SK-N-SH treated with all-trans-retinoic acid at 6 μM for 48 hours (cell line): Measurements from ENCODE around the gene LRMDA.

ENCODE experiments used
- ATAC-seq: fragments of 200-7000 bp; cut with Tn5 transposase; 3 replicates; pipeline ENCODE4 v1.9.1; 2020; ENCODE audit warnings: mild to moderate bottlenecking, moderate library complexity
- ARNTL ChIP-seq: fragments of 450-650 bp; formaldehyde crosslinking; IDR thresholded peaks from 2 replicates; pipeline ENCODE4 v1.5.0; 2020; ENCODE audit warnings: low read depth, mild to moderate bottlenecking, moderate library complexity, borderline replicate concordance
- BACH2 ChIP-seq: fragments of 250-450 bp; sonication (Bioruptor Pico); IDR thresholded peaks from 2 replicates; pipeline ENCODE4 v1.9.0; 2021; ENCODE audit warnings: mild to moderate bottlenecking, borderline replicate concordance
- CSDC2 ChIP-seq: fragments of 250-450 bp; sonication (Bioruptor Pico); IDR thresholded peaks from 2 replicates; pipeline ENCODE4 v1.5.0; 2020; ENCODE audit warnings: mild to moderate bottlenecking, moderate library complexity
- ESRRG ChIP-seq: fragments of 250-450 bp; sonication (Bioruptor Pico); IDR thresholded peaks from 2 replicates; pipeline ENCODE4 v1.6.1; 2021; ENCODE audit warnings: mild to moderate bottlenecking
- GLIS3 ChIP-seq: fragments of 250-450 bp; sonication (Bioruptor Pico); IDR thresholded peaks from 2 replicates; pipeline ENCODE4 v1.5.0; 2020; ENCODE audit warnings: mild to moderate bottlenecking, moderate library complexity
- ISL1 ChIP-seq: fragments of 250-450 bp; sonication (Bioruptor Pico); IDR thresholded peaks from 2 replicates; pipeline ENCODE4 v2.1.2; 2022; ENCODE audit warnings: mild to moderate bottlenecking, moderate library complexity
- OSR1 ChIP-seq: fragments of 250-450 bp; sonication (Bioruptor Pico); IDR thresholded peaks from 2 replicates; pipeline ENCODE4 v1.8.0; 2022; ENCODE audit warnings: moderate library complexity, mild to moderate bottlenecking, inconsistent platforms
- PPARA ChIP-seq: fragments of 250-450 bp; sonication (Bioruptor Pico); IDR thresholded peaks from 2 replicates; pipeline ENCODE4 v1.5.0; 2020; ENCODE audit warnings: mild to moderate bottlenecking, borderline replicate concordance
- RARB ChIP-seq: fragments of 250-450 bp; sonication (Bioruptor Pico); IDR thresholded peaks from 2 replicates; pipeline ENCODE4 v1.8.0; 2021; ENCODE audit warnings: mild to moderate bottlenecking, moderate library complexity
- SNAI2 ChIP-seq: fragments of 250-450 bp; sonication (Bioruptor Pico); IDR thresholded peaks from 2 replicates; pipeline ENCODE4 v1.5.0; 2020; ENCODE audit warnings: mild to moderate bottlenecking, moderate library complexity
- TOX ChIP-seq: fragments of 250-450 bp; sonication (Bioruptor Pico); IDR thresholded peaks from 2 replicates; pipeline ENCODE4 v1.8.0; 2021; ENCODE audit warnings: mild to moderate bottlenecking, moderate library complexity, borderline replicate concordance
- TSHZ2 ChIP-seq: fragments of 250-450 bp; sonication (Bioruptor Pico); IDR thresholded peaks from 2 replicates; pipeline ENCODE4 v1.5.0; 2020; ENCODE audit warnings: mild to moderate bottlenecking, moderate library complexity
- ZC3H10 ChIP-seq: fragments of 250-450 bp; sonication (Bioruptor Pico); IDR thresholded peaks from 2 replicates; pipeline ENCODE4 v1.5.1; 2021; ENCODE audit warnings: mild to moderate bottlenecking, moderate library complexity
- ZFP3 ChIP-seq: fragments of 250-450 bp; sonication (Bioruptor Pico); IDR thresholded peaks from 2 replicates; pipeline ENCODE4 v1.5.0; 2020; ENCODE audit warnings: mild to moderate bottlenecking, moderate library complexity
- ZFP30 ChIP-seq: fragments of 450-650 bp; formaldehyde crosslinking; IDR thresholded peaks from 2 replicates; pipeline ENCODE4 v1.5.0; 2022; ENCODE audit warnings: mild to moderate bottlenecking, moderate library complexity
- ZNF70 ChIP-seq: fragments of 450-650 bp; formaldehyde crosslinking; IDR thresholded peaks from 2 replicates; pipeline ENCODE4 v1.5.0; 2020; ENCODE audit warnings: mild to moderate bottlenecking, moderate library complexity
- ZNF8 ChIP-seq: fragments of 450-650 bp; formaldehyde crosslinking; IDR thresholded peaks from 2 replicates; pipeline ENCODE4 v1.5.0; 2020; ENCODE audit warnings: mild to moderate bottlenecking, moderate library complexity
- TF ChIP-seq, protein P1 (sequence below): fragments of 250-450 bp; sonication (Bioruptor Pico); IDR thresholded peaks from 2 replicates; pipeline ENCODE4 v1.8.0; 2021; ENCODE audit warnings: low read depth, mild to moderate bottlenecking, moderate library complexity, borderline replicate concordance
- TF ChIP-seq, protein P2 (sequence below): fragments of 250-450 bp; sonication (Bioruptor Pico); IDR thresholded peaks from 2 replicates; pipeline ENCODE4 v1.8.0; 2020; ENCODE audit warnings: mild to moderate bottlenecking, moderate library complexity, borderline replicate concordance
- TF ChIP-seq, protein P3 (sequence below): fragments of 250-450 bp; sonication (Bioruptor Pico); IDR thresholded peaks from 2 replicates; pipeline ENCODE4 v1.5.1; 2020; ENCODE audit warnings: low read depth, mild to moderate bottlenecking, moderate library complexity

LRMDA gene

GRCh38 chr10:76398043-76398710 is 966.8 kb downstream of the LRMDA start:
- ATAC-seq: no peak
- TF ChIP-seq ESRRG (CRISPR knock-in tag): no peak
- TF ChIP-seq, all 23 proteins: peak for 0

- no peak for TF ChIP-seq SNAI2
- TF ChIP-seq TSHZ2 (CRISPR knock-in tag): no peak
- TF ChIP-seq ZFP30 (CRISPR knock-in tag): no peak
- TF ChIP-seq, protein P1, sequence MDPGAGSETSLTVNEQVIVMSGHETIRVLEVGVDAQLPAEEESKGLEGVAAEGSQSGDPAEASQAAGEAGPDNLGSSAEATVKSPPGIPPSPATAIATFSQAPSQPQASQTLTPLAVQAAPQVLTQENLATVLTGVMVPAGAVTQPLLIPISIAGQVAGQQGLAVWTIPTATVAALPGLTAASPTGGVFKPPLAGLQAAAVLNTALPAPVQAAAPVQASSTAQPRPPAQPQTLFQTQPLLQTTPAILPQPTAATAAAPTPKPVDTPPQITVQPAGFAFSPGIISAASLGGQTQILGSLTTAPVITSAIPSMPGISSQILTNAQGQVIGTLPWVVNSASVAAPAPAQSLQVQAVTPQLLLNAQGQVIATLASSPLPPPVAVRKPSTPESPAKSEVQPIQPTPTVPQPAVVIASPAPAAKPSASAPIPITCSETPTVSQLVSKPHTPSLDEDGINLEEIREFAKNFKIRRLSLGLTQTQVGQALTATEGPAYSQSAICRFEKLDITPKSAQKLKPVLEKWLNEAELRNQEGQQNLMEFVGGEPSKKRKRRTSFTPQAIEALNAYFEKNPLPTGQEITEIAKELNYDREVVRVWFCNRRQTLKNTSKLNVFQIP (CRISPR knock-in tag): no peak
- TF ChIP-seq ARNTL (CRISPR knock-in tag): no peak
- no peak for ATAC-seq
These were observed 967.8 kb downstream of the LRMDA start for GRCh38 chr10:76399226-76399625.

DNA sequence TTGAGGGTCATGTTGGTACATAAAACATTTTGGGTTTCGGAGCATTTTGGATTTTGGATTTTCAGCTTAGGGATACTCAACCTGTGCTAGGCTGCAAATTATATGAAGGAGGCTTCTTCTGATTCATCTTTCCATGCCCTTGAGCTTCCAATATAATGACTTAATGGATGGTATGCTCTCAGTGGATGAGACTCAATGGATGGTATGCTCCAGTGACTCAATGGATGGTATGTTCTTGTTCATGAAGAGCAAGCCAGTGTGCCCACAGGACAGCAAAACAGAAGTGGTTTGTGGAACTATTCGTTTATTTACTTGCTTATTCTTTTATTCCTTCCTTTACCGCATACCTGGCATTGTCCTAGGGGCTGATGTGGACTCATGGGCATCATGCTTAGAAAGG is 969.6 kb downstream of the LRMDA start:
- ATAC-seq: no peak
- TF ChIP-seq TOX (CRISPR knock-in tag): no peak
- TF ChIP-seq ISL1 (CRISPR knock-in tag): no peak
- TF ChIP-seq TSHZ2 (CRISPR knock-in tag): no peak
- TF ChIP-seq, protein P2, sequence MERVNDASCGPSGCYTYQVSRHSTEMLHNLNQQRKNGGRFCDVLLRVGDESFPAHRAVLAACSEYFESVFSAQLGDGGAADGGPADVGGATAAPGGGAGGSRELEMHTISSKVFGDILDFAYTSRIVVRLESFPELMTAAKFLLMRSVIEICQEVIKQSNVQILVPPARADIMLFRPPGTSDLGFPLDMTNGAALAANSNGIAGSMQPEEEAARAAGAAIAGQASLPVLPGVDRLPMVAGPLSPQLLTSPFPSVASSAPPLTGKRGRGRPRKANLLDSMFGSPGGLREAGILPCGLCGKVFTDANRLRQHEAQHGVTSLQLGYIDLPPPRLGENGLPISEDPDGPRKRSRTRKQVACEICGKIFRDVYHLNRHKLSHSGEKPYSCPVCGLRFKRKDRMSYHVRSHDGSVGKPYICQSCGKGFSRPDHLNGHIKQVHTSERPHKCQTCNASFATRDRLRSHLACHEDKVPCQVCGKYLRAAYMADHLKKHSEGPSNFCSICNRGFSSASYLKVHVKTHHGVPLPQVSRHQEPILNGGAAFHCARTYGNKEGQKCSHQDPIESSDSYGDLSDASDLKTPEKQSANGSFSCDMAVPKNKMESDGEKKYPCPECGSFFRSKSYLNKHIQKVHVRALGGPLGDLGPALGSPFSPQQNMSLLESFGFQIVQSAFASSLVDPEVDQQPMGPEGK (CRISPR knock-in tag): no peak
- TF ChIP-seq, protein P3, sequence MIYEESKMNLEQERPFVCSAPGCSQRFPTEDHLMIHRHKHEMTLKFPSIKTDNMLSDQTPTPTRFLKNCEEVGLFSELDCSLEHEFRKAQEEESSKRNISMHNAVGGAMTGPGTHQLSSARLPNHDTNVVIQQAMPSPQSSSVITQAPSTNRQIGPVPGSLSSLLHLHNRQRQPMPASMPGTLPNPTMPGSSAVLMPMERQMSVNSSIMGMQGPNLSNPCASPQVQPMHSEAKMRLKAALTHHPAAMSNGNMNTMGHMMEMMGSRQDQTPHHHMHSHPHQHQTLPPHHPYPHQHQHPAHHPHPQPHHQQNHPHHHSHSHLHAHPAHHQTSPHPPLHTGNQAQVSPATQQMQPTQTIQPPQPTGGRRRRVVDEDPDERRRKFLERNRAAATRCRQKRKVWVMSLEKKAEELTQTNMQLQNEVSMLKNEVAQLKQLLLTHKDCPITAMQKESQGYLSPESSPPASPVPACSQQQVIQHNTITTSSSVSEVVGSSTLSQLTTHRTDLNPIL (CRISPR knock-in tag): no peak
- no peak for TF ChIP-seq CSDC2 (CRISPR knock-in tag)
- no peak for TF ChIP-seq RARB (CRISPR knock-in tag)
- no peak for TF ChIP-seq ESRRG (CRISPR knock-in tag)
- no peak for TF ChIP-seq PPARA
- no peak for TF ChIP-seq ZFP30 (CRISPR knock-in tag)
- no peak for TF ChIP-seq GLIS3 (CRISPR knock-in tag)
- no peak for TF ChIP-seq ARNTL (CRISPR knock-in tag)
- TF ChIP-seq OSR1 (CRISPR knock-in tag): no peak

- ATAC-seq: no peak
- TF ChIP-seq ZFP3 (CRISPR knock-in tag) (no peak), RARB (CRISPR knock-in tag) (no peak), SNAI2 (no peak), ZC3H10 (no peak), ZNF70 (no peak), GLIS3 (CRISPR knock-in tag) (no peak), TOX (CRISPR knock-in tag) (no peak), ZNF8 (CRISPR knock-in tag) (no peak), BACH2 (CRISPR knock-in tag) (no peak)
- TF ChIP-seq, protein P2 (CRISPR knock-in tag): no peak
- TF ChIP-seq, protein P1 (CRISPR knock-in tag): no peak
These were observed 972.5 kb downstream of the LRMDA start for GRCh38 chr10:76403912-76404311.
